ENCODE data around the gene MPND.

MPND gene

GRCh38 chr19:4343370-4344307 is at the start of gene MPND:
Gene MPND, plus strand, starts transcription at chr19:4343562. Its CDS starts 32 bp downstream, at chr19:4343594.
- peak; percentile 79 for DNase-seq

- no peak for DNase-seq
Observed at GRCh38 chr19:4294389-4294788, 49.0 kb upstream of the MPND start.

DNA sequence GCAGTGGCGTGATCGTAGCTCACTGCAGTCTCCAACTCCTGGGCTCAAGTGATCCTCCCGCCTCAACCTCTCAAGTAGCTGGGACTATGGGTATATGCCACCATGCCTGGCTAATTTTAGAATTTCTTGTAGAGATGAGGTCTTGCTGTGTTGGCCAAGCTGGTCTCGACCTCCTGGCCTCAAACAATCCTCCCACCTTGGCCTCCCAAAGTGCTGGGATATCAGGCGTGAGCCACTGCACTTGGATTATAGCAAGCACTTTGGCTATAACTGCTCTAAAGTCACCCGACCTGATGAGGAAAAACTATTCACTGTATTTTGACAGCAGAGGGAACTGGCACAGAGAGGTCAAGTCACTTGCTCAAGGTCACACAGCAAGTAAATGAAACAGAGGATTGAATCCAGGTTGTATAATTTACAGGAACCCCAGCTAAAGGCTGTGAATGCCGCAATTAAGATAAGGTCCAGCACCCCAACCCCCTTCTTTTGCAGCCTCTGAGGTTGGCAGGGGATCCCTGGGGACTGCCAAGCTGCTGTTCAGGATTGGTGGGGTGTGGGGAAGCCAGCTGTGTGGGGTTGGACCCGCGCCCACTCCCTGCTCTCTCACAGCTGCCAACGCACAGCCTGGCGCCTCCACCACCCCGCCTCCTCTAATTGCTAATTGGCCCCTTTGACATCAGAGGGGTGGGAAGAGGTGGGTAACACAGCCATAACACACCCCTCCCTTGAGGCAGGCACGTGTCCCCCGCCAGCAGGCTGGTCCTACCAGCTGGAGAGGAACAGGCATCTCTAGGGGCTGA is 47.2 kb upstream of the MPND start:
- peak; percentile 97 for DNase-seq

DNA sequence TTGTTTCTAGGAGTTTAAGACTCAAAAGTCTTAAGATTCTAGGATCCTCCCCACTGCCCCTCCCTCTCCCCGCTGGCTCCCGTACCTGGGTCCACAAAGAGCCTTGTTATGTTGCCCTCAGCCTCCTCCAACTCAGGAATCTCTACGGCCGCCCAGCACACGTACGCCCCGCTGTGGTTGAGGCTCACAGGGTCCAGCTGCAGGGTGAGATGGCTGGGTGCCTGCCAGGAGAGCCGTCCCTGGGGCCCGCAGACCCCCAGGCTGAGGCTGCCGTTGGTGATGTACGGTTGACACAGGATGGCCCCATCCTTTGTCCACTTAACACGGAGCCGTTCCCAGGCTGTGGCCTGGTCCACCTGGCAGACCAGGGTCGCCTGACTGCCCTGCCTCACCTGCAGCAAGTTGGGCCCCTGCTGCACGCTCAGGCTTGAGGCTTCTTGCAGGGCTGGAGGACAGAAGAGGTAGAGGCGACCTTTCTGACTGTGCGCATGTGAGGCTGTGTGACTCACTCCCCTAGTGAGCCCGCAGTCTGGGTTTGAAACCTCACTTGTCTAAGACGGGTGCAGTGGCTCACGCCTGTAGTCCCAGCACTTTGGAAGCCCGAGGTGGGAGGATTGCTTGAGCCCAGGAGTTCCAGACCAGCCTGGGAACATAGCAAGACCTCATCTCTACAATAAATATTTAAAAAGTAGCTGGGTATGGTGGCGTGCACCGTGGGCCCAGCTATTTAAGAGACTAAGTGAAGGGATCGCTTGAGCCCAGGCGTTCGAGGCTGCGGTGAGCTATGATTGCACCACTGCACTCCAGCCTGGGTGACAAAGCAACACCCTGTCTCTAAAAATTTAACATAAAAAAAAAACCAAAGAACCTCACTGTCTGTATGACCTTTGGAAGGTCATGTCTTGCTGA is 45.2 kb upstream of the MPND start:
- DNase-seq = no peak

- no peak for DNase-seq
Observed at GRCh38 chr19:4298810-4299550, 44.4 kb upstream of the MPND start.

DNA sequence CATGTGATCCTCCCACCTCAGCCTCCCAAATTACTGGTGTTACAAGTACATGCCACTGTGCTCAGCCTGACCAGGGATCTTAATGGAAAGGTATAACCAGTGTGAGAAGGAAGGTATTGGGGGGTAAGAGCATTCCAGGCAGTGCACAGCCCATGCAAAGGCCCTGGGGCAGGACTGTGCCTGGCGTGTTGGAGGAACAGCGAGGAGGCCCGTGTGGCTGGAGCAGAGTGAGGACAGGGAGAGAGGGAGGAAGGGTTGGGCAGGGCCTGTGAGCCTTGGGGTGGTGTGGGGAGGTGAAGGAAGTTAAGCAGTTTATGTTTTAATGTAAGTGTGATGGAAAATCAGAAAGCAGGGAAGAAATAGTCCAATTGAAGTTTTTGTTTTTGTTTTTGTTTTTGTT is 42.8 kb upstream of the MPND start:
- DNase-seq = no peak

- DNase-seq = no peak
Observed at GRCh38 chr19:4301590-4302242, 41.6 kb upstream of the MPND start.

DNA sequence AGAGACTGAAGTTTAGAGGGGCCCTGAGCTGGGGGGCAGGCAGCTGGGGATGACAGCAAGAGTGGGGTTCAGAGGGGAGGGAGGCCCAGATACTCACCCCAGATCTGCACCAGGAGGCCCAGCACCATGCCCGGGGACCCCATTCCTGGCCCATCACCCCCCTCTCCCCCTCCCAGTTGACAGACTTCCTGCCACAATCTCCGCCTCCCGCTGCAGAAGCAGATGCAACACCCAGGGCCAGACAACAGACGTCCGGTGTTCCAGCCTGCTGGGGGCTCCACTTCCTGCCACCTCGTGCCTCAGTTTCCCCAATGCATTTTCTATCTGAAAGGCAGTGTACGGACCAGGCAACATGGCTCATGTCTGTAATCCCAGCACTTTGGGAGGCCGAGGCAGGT is 41.1 kb upstream of the MPND start, which contains the start of gene TMIGD2:
Gene TMIGD2 (minus strand): TSS at position 147 of the 398 bp plus-strand sequence. CDS start 4 bp downstream, at position 143.
- DNase-seq = no peak

GRCh38 chr19:4303819-4304537 is 39.4 kb upstream of the MPND start:
- DNase-seq = no peak

DNA sequence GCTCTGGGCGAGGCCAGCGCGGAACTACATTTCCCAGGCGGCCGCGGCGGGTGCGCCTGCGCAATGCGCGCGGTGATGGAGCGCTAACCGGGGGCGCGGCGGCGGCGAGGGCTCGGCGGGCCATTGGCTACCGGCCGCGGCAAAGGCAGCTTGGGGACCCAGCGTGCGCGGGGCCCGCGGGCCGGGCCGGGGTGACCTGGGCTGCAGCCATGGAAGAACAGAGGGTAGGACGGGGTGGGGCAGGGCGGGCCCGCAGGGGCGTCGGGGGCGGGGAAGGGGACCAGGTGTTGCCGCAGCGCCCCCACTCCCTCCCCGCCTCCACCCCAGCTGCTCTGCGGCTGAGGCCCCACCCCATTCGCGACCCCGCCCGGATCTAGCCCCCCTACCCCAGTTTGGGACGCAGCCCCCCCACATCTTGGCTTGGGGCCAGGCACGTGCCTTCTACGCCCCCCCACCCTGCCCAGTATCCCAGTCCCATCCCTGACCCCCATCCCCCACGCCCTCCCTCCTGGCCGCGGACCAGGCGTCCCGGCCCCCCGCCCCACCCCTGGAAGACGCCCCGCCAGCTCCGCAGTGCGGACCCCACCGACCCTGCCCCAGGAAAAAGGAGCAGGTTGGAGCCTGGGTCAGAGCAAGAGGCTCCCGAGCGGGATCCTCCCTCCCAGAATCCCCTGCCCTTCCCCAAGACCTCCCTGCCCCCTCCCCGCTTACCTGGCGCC is 38.7 kb upstream of the MPND start, which contains the start of gene FSD1:
Gene FSD1 (plus strand): TSS at position 61 of the 719 bp plus-strand sequence. CDS start 149 bp downstream, at position 210.
- peak; percentile 57 for DNase-seq

DNA sequence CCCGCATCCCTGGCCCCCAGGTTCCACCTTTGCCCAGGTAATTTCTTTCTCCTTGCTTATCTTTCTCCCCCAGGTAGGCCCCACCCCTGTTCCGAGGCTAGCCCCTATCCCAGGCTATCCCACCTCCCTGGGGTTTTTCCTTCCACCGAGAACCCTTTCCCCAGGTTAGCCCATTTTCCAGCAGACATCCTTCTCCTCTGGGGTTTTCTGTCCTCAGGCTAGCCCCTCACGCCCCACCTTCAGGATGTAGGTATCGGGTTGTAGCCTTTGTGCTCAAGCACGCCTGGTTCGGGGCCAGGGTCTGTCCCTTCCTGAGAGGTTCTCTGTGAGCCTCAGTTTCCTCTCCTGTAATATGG is 38.1 kb upstream of the MPND start:
- no peak for DNase-seq

DNA sequence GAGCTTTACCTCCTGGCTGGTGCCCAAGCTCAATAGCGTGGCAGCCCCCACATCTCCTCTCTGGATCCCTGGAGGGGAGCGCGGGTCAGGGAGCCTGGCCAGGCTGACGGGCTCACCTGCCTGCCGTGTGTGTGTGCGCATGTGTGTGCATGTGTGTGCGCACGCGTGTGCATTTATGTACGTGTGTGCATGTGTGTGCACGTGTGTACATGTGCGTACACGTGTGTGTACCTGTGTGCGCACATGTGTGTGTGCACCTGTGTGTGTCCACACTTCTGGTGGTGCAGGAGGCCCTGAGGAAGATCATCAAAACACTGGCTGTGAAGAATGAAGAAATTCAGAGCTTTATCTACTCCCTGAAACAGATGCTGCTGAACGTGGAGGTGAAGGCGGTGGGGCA is 37.7 kb upstream of the MPND start:
- no peak for DNase-seq

DNA sequence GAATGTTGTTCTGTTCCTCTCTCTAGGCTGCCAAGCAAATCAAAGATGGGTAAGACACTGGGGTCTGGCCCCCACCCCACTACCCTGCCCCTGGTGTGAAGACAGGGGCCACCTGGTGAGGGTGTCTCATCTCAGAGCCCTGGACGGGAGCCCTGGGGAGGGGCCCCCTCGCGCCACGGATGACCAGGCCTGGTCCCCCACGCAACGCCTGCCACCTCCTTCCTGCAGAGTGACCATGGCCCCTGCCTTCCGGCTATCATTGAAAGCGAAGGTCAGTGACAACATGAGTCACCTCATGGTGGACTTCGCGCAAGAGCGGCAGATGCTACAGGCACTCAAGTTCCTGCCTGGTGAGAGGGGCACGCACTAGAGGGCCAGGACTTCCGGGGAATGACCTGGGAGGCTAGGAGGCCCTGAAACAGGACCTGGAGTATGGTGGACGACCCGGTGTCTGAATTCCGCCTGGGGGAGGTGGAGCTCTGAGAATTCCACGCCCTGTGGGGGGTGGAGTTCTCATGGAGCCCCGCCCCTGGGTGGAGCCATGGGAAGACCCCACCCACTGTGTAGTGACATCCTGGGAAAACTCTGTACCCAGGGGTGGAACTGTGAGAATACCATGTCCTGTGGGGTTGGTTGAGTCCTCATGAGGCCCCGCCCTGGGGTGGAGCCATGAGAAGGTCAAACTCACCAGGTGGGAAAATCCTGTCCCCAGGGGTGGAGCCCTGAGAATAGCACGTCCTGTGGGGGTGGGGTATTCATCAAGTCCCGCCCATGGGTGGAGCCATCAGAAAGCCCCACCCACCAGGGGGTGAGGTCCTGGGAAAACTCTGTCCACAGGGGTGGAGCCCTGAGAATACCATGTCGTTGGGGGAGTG is 32.9 kb upstream of the MPND start:
- no peak for DNase-seq

- no peak for DNase-seq
Observed at GRCh38 chr19:4313847-4314490, 29.4 kb upstream of the MPND start.

DNA sequence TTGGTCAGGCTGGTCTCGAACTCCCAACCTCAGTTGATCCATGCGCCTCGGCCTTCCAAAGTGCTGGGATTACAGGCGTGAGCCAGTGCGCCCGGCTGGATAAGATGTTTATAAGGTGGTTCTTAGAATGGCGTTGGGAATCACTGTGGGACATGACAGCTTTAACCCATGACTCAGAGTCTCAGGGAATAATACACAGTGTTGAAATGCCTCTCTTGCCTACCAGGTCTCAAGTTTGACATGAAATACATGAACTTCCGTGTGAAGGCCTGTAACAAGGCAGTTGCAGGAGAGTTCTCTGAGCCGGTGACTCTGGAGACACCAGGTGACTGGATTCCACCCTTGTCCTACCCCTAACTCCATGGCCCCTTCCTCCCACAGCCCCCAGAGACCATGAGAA is 26.4 kb upstream of the MPND start:
- DNase-seq = no peak

- DNase-seq = no peak
Observed at GRCh38 chr19:4318460-4318859, 24.9 kb upstream of the MPND start.

- no peak for DNase-seq
Observed at GRCh38 chr19:4319067-4319718, 24.2 kb upstream of the MPND start.

GRCh38 chr19:4320419-4320818 is 22.9 kb upstream of the MPND start:
- DNase-seq = no peak
